Stimulated activated naive CD4-positive, alpha-beta T cell treated with Interleukin-2 at 50 U/mL for 16 hours (primary cell): ENCODE measurements around the gene PIGV.
A peak's percentile ranks its signal among the peaks of the same experiment; 100 is the strongest.

Experiments used
- DNase-seq: peaks from one replicate; lab custom pipeline; 2025; lab: John Stamatoyannopoulos, UW

PIGV gene

DNA sequence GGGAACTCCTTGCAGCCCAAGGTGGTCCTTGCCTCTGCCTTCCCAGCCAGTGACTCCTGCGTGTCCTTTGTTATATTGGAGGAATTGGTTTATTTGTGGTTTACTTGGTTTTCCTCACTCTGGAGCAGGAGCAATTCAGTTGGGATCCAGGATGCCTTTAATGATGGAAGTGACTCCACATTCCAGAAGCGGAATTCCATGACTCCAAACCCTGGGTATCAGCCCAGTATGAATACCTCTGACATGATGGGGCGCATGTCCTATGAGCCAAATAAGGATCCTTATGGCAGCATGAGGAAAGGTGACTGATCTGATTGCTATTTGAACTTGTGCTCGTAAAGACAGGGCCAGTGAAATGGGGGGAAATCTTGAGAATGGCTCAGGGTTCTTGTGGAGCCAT, 15.1 kb upstream of the PIGV start:
- no peak for DNase-seq

DNA sequence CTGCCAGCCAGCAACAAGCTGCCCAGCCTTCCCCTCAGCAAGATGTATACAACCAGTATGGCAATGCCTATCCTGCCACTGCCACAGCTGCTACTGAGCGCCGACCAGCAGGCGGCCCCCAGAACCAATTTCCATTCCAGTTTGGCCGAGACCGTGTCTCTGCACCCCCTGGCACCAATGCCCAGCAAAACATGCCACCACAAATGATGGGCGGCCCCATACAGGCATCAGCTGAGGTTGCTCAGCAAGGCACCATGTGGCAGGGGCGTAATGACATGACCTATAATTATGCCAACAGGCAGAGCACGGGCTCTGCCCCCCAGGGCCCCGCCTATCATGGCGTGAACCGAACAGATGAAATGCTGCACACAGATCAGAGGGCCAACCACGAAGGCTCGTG, 13.3 kb upstream of the PIGV start:
- no peak for DNase-seq

DNA sequence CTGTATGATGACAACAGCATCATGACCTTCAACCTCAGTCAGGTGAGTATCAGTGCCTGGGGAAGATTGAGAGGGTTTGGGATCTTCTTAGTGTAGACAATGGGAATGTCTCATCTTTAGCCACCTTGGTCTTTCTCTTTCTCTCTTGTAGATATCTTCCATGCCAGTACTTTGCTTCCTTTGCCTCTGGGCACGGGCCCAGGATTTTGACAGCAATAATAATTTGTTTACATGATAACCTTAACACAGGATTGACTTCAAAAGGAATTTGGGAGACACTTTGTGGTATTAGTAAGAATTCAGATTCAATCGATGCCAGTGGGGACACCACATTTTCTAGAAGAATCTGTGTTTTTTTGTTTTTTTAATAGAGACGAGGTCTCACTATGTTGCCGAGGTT, 12.1 kb upstream of the PIGV start:
- DNase-seq = no peak

DNA sequence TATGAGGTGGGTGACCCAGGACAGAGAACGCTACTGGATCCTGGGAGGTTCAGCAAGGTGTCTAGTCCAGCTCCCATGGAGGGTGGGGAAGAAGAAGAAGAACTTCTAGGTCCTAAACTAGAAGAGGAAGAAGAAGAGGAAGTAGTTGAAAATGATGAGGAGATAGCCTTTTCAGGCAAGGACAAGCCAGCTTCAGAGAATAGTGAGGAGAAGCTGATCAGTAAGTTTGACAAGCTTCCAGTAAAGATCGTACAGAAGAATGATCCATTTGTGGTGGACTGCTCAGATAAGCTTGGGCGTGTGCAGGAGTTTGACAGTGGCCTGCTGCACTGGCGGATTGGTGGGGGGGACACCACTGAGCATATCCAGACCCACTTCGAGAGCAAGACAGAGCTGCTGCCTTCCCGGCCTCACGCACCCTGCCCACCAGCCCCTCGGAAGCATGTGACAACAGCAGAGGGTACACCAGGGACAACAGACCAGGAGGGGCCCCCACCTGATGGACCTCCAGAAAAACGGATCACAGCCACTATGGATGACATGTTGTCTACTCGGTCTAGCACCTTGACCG, 8.6 kb upstream of the PIGV start:
- no peak for DNase-seq

DNA sequence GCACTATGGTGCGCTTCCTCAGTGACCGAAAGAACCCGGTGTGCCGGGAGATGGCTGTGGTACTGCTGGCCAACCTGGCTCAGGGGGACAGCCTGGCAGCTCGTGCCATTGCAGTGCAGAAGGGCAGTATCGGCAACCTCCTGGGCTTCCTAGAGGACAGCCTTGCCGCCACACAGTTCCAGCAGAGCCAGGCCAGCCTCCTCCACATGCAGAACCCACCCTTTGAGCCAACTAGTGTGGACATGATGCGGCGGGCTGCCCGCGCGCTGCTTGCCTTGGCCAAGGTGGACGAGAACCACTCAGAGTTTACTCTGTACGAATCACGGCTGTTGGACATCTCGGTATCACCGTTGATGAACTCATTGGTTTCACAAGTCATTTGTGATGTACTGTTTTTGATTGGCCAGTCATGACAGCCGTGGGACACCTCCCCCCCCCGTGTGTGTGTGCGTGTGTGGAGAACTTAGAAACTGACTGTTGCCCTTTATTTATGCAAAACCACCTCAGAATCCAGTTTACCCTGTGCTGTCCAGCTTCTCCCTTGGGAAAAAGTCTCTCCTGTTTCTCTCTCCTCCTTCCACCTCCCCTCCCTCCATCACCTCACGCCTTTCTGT, 7.3 kb upstream of the PIGV start:
- no peak for DNase-seq

DNA sequence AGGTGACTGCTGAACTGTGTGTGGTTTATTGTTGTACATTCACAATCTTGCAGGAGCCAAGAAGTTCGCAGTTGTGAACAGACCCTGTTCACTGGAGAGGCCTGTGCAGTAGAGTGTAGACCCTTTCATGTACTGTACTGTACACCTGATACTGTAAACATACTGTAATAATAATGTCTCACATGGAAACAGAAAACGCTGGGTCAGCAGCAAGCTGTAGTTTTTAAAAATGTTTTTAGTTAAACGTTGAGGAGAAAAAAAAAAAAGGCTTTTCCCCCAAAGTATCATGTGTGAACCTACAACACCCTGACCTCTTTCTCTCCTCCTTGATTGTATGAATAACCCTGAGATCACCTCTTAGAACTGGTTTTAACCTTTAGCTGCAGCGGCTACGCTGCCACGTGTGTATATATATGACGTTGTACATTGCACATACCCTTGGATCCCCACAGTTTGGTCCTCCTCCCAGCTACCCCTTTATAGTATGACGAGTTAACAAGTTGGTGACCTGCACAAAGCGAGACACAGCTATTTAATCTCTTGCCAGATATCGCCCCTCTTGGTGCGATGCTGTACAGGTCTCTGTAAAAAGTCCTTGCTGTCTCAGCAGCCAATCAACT, 6.4 kb upstream of the PIGV start:
- no peak for DNase-seq

DNA sequence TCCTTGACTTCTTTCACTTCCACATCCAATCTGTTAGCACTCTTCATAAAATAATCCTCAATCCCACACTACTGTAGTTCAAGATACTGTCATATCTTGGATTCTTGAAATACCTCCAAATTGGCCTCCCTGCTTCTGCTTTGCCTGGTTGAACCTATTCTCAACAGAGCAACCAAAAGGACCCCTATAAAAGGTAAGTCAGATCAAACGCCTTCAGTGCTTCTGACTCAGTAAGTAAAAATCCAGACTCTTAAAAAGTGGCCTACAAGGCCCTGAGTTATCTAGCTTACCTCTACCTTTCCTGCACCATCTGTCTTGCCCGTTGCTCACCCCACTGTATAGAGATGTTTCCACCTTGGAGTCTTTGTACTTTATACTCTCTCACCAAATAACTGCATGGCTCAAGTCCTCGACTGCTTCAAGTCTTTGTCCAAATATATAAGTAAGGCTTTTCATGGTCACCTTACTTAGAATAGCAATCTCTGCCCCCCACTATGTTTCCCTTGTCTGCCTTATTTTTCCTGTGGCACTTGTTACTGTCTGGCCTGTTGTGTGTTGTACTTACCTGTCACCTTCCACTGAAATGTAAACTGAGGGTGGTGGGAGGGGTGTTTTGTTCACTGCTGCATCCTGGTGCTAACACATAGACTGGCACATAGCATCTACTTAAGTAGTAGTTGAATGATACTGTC, 5.1 kb upstream of the PIGV start:
- no peak for DNase-seq

DNA sequence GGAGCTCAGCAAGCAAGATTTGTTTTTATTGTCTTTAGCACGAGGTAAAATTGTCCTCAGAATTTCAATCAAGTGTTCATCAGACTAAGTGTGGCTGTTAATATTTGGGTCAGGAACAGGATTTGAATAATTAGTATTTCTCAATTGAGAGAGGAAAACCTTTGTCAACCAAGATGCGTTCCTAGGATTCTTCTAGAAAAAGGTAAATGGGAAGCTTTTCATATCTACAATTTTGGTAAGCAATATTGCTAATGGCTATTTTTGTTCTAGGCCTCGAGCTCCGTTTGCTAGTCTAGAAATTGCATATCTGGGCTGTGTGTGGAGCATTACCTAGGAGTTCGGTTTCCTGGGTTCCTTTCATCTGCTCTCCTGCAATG, 4.1 kb upstream of the PIGV start:
- DNase-seq = no peak

DNA sequence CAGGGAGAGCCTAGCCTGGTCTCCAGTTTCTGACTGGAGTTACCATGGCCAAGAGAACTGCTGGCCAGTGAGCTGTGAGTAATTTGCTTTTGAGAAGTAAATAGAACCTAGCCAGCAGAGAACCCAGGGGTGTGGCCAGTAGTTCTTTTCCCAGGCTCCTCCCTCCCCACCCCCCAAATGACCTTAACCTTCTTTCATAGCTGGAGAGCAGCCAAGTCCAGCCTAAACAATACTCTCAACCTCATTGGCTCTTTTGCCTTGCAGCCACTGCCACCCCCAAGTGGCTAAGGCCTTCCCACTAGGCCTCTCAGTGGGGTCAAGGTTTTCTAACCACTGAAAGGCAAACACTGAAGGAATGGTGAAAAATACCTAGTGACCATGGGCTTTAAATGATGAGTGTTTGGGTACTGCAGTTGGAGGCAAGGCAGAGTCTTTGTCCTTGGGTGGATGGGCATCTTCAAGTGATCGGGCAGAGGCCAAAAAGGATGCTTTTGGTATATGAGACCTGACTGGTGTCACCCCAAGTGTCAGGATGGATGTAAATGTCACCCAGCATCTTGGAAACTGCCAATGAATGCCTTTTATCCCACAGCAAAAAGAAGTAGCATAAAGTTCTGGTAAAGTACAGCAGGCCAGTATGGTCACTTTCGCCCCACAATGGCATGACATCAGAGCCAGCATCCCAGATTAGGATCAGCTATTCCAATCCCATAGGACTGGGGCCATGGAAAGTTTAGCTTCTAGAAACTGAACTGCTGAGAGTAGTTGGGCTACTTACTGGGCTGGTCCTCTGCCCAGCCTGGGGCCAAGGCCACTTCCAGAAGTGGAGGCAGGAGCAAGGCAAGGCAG, 3.5 kb upstream of the PIGV start:
- no peak for DNase-seq

DNA sequence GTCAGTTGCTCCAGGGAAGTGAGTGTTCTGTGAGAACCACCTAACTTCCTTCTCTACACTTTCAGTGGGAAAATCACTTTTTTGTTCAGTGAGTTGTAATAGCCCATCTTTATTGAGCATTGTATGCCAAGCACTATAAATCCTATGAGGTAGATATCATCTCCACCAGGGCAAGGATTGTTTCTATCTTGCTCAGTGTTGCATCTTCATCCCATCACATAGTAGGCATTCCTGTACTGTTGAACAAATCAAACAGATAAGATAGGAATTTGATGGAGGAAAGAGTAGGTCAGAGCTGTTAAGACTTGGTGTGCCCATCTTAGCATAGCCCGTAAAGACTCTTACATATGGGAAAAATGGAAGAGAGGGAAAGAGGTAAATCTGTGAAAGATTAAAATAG, 2.9 kb upstream of the PIGV start:
- no peak for DNase-seq

DNA sequence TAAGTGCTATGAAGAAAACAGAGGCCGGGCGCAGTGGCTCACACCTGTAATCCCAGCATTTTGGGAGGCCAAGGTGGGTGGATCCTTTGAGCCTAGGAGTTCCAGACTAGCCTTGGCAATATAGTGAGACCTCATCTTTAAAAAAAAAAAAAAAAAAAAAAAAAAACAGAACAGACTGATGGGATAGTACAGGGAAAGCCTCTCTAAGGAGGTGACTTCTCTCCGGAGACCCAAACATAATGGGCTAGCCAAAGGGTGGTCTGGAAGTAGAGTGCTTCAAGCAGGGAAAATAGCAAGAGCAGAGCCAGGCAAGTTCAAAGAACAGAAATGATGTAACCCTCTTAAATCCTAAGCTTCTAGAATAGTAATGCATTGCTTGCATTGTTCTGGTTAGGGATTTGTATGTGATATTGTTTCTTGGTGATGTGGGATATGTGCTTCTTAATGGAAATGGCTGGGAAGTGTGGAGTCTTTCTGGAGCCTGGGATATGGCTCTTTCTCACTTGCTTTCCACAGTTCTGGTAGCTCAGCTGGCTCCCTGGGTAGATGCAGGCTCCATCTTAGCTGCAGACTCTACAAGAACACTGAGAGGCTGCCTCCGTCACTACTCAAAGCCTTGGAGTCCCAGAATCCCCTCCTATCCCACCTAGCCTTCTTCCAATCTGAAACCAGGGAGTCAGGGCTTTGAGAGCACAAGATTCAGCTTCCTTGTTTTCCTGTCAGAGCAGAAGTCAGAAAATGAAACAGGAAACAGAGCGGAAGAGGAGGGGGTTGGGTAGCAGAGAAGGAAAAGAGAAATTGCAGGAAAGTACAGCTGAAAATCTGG, 1.9 kb upstream of the PIGV start:
- DNase-seq = no peak

DNA sequence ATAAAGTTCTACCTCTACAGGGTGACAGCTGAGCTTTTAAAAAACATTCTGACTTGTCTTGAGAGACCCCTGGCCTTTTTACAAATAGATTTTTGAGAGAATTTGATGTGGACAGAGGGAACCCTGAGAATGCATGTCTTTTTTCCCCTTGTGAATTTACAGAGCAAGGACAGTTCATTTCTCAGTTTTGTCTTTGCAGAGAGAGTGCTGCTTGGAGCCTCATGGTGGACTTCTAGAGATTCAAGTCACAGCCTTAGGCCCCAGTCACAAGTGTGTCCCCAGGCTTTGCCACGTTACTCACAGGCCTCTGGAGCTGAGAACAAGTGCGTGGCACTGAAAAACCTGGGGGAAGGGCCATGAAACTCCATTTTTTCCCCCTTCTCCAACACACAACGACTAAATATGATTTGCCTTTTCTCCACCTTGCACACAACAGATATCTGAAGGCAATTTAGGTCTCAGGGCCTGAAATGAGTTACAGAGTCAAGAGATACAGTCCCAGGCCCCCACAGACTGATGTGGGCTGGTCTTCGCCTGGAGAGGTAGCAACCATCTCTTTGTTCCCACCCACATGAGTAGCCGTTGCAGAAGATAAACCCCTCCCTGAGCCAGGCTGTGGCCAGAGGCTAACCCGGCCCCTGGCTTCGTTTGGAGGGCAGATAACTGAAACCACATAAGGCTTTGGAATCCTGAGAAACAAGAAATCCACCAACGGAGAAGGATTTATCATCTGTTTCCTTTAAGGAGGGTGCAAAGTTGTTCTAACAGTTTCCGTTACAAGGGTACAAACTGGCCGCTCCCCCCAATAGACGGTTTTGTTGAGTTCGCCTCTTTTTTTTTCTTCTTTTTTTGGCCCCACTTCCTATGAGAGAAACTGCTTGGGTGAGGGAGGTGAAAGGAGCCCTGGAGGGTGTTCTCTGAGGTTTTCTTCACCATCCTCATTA, 1.0 kb upstream of the PIGV start:
- no peak for DNase-seq

DNA sequence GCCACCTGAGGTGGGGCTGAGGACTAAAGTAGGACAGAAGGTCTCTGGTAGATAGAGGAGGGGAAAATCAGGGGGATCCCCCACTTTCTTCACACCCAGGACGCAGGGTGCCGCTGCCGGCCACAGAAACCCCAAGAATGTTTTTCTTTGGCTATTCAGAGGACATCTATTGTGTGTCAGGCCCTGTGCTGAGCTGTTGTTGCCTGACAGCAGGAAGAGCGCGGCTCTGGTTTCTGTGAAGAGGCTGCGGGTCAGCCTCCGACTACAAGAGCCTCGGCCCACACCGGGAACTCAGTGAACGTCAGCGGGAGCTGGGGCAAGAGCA, 407 bp upstream of the PIGV start:
- DNase-seq = peak; percentile 80

DNA sequence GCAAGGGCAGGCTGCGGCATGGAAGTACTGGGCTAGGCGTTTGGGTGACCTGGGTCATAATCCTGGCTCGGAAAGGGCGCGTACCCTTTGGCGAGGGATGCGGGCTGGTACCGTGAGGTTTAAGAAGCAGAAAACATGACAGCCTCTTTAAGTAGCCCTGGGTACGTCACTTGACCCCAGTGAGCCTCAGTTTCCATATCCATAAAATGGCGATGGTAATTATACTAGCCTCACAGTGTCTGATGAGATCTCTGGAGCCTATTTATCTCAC, 700 bp downstream of the PIGV start:
- DNase-seq = no peak

DNA sequence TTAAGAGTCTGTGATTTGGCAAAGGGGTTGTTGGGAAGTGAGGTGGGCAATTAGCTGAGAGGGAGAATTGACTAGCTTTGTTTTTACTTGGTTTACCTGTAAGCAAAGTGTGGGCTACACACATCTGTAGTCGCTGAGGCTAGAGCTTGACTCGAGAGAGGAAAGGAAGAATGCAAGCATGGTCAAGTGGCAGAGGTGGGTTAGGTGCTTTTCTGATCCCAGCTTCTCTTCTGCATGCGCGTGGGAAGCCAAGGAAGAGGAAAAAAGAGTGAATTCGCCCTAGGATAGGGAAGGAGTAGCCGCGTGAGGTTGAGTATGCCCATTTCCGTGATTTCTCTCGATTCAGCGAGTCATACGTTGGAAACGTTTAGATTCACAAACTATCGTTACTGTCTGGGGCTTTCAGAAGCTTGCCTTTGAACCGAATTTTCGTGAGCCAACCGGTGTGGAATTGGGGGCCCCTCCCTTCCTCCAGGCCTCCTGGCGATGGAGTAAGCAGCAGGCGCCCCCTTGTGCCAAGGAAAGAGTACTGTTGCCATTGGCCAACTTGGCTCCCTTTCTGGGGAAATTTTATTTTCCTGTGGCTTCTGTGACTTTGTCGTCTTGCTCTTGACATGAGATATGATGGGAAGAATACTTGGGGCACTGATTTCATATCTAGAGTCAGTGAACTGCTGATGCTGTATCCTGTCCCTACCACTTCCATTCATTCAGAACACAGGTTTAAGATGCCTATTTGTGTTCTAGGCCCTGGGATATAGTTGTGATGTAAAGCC, 1.3 kb downstream of the PIGV start:
- DNase-seq = peak; percentile 81

DNA sequence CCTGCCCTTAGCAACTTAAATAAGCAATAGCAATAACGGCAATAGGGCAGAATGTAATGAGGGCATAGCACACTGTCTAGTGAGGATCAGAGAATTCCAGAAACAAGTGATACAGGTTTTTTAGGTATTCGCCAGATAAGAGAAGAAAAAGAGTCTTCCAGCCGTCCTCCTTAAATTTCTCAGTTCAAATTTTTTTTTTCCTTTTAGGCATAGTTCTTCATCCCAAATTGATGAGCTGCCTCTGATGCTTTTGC, 1.8 kb downstream of the PIGV start:
- DNase-seq = no peak

DNA sequence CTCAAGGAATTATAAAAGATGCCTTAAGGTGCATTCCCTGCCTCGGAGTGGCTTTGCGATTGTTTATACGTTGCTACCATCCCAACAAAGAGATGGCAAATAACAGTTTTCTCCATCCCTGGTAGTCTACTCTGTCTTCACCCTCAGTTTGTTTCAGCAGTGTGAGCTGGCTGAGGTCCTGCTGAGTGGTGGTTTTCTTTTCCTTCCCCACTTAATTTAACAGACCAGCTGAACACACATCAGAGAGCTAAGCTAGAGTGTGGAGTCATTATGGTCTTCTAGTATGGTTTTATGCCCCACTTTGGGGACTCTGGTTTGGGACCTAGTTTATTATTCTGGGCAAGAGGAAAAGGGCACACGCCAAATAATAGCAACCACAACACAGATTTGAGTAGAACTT, 2.2 kb downstream of the PIGV start:
- no peak for DNase-seq

DNA sequence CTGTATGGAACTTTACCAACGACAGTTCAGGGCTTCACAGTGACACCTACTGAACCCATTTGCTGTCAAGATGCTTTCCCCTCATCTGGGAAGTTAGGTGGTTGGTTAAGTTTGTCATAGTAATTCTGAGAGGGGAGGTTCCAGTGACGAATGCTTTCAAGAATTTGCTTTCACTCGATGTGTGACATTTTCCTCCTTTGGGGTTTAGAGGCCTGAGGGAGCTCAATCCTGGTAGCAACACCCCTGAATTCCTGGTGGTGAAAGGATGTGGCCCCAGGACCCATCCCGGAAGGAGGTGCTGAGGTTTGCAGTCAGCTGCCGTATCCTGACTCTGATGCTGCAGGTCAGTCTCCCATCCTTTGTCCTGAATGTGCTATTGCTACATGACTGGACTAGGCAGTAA, 2.8 kb downstream of the PIGV start:
- DNase-seq = peak; percentile 16

DNA sequence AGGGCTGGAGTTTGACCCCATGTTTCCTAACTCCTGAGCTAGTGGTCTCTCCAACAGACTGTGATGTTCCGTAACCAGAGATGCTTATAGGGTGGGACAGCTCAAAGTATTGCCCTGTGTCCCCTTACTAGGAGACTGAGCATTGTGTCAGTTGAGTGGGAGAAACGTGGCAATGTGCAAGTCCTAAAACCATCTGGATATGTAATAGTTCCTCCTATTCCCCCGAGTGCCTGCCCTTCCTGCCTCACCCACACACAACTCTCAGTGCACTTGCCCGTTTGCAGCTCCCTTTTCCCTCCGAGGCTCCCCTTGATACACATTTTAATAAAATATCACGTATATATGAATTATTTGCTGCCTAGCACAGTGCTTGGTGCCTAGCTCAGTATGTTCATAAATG, 3.4 kb downstream of the PIGV start:
- no peak for DNase-seq

DNA sequence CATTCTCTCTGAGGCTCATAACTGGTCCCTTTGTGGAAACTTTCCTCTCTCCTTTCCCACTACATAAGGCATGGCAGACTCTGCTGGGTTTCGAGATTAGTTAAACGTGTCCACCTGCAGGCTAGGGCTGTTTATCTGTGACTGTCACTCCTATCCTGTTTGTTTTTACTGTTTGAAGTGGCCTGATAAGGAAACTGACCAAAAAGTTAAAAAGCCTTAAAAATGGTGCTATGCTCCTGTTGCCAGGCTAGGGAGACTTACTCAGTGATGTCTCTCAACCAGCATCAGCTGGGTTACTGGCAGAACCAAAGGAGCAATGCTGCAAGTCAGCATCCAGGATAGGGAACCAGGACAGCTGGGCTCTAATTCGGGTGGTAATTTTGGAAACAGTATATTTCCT, 3.9 kb downstream of the PIGV start:
- DNase-seq = no peak

DNA sequence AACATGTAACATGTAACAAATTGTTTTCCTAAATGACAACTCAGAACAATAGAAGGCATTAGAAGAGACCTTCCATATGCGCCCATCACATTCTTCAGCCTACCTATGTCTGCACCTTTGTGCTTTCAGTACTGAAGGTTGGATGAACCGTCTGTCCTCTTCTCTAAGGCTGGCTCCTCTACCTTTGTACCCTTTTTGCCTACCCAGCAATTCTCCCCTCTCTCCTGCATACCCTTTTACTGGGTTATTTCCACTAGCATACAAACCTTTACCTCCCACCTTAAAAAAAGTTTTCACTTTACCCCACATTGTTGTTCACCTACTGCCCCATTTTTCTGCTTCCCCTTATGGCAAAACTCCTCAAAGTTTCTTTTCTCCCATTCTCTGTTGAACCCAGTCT, 5.2 kb downstream of the PIGV start:
- DNase-seq = no peak
